ENCODE measurements around the gene EPB42.
A peak's percentile ranks its signal among the peaks of the same experiment; 100 is the strongest.
"Not testable (repeated sequence)": the region's sequence is repeated elsewhere in the genome, so short reads cannot be mapped to it uniquely, and the experiment has no call there.

EPB42 gene

GRCh38 chr15:43185157-43186002, 35.4 kb downstream of the EPB42 start, which contains the start of gene CCNDBP1:
Gene CCNDBP1, plus strand, starts transcription at chr15:43185403. Its CDS starts 96 bp downstream, at chr15:43185499.
- DNase-seq (ENCODE audit: low spot score) = peak; percentile 91

GRCh38 chr15:43184407-43185124, 36.3 kb downstream of the EPB42 start:
- DNase-seq (ENCODE audit: low spot score) = no peak

GRCh38 chr15:43183270-43183669, 37.5 kb downstream of the EPB42 start:
- no peak for DNase-seq (ENCODE audit: low spot score)

GRCh38 chr15:43177147-43177546, 43.7 kb downstream of the EPB42 start:
- not testable (repeated sequence) for DNase-seq (ENCODE audit: low spot score)

GRCh38 chr15:43175656-43176309, 45.0 kb downstream of the EPB42 start:
- DNase-seq (ENCODE audit: low spot score) = not testable (repeated sequence)

GRCh38 chr15:43169888-43170287, 50.9 kb downstream of the EPB42 start:
- DNase-seq (ENCODE audit: low spot score) = no peak

GRCh38 chr15:43168192-43169107, 52.4 kb downstream of the EPB42 start:
- no peak for DNase-seq (ENCODE audit: low spot score)

- DNase-seq (ENCODE audit: low spot score) = not testable (repeated sequence)
These were observed 53.6 kb downstream of the EPB42 start for GRCh38 chr15:43167261-43167660.

GRCh38 chr15:43165801-43166325, 55.0 kb downstream of the EPB42 start:
- no peak for DNase-seq (ENCODE audit: low spot score)

GRCh38 chr15:43153269-43153668, 67.5 kb downstream of the EPB42 start:
- DNase-seq (ENCODE audit: low spot score) = no peak

- DNase-seq (ENCODE audit: low spot score) = peak; percentile 29
These were observed 69.1 kb downstream of the EPB42 start for GRCh38 chr15:43151688-43152087.

GRCh38 chr15:43150191-43150929, 70.5 kb downstream of the EPB42 start:
- DNase-seq (ENCODE audit: low spot score) = no peak
